NCI-H2081 treated with DMSO at 0.1 percent for 48 hours (cell line): ENCODE data around the gene MEIOB.
"Not testable (repeated sequence)": the region's sequence is repeated elsewhere in the genome, so short reads cannot be mapped to it uniquely, and the experiment has no call there.

ENCODE experiments used
- DNase-seq: peaks from one replicate; lab custom pipeline; 2025; lab: John Stamatoyannopoulos, UW

The MEIOB gene

GRCh38 chr16:1907226-1907860, 35.4 kb upstream of the MEIOB start:
- DNase-seq, result no peak

- DNase-seq, result no peak
These were observed 34.8 kb upstream of the MEIOB start for GRCh38 chr16:1906846-1907165.

DNA sequence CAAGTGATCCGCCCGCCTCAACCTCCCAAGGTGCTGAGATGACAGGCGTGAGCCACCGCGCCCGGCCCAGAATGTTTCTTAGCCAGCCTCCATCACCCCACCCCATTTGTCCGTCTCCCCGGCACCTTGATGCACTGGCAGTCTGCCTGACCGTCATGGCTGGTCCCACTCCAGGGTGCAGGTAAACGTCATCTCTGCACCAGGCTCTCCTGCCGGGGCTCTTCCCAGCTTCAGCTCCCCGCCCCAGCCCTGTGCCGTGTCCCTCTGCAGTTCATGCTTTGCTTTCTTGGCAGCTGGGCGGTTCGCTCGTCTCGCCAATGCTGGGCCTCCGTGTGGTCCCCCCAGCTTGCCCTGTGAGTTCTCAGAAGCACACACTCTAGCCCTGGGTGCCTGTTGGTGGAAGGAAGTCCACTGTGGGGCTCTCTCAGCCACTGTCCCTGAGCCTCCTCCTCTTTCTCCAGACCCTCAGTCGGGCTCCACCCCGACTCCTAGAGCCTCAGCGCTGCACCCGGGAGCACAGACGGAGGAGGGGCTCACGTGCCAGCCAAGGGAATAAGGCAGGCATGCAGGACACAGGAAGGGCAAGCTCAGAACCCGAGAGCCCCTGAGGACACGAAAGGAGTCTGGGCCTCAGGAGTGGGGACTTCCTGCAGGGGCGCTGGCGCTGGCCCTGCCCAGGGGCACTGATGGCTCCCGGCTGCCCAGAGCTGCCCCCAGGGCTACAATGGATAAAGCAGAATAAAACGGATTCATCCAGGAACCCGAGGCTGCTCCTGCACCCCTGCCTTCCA, 34.3 kb upstream of the MEIOB start:
- no peak for DNase-seq

- no peak for DNase-seq
These were observed 32.2 kb upstream of the MEIOB start for GRCh38 chr16:1903845-1904840.

- DNase-seq, result no peak
These were observed 31.2 kb upstream of the MEIOB start for GRCh38 chr16:1903220-1903574.

GRCh38 chr16:1902547-1903219, 30.7 kb upstream of the MEIOB start:
- DNase-seq, result no peak

DNA sequence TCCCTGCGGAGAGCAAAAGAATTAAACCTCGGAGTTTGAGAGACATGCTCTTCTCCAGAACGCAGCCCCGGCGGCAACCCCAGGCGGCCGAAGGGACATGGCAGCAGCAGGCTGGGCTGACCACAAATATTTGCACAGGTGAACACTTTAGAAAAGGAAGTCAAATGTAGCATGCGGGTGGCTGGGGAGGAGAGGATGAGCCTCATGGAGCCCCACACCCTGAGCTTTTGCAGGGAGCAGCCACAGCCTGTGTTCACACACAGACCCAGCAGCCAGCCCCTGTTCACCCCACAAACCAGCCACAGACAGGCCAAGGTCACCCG, 28.4 kb upstream of the MEIOB start:
- no peak for DNase-seq

GRCh38 chr16:1899641-1900451, 27.9 kb upstream of the MEIOB start:
- DNase-seq, result peak; percentile 93

DNA sequence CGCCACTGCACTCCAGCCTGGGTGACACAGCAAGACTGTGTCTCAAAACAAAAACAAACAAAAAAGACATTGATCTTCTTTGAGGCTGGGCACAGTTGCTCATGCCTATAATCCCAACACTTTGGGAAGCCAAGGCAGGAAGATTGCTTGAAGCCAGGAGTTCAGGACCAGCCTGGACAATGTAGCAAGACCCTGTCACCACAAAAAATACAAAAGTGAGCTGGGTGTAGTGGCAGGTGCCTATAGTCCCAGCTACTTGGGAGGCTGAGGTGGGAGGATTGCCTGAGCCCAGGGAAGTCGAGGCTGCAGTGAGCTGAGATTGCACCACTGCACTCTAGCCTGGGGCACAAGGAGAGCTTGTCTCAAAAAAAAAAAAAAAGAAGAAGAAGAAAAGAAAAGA, 25.7 kb upstream of the MEIOB start:
- not testable (repeated sequence) for DNase-seq

GRCh38 chr16:1895949-1896675, 24.1 kb upstream of the MEIOB start:
- no peak for DNase-seq

GRCh38 chr16:1895068-1895467, 23.1 kb upstream of the MEIOB start:
- no peak for DNase-seq

- DNase-seq, result no peak
These were observed 18.7 kb upstream of the MEIOB start for GRCh38 chr16:1890708-1891050.

DNA sequence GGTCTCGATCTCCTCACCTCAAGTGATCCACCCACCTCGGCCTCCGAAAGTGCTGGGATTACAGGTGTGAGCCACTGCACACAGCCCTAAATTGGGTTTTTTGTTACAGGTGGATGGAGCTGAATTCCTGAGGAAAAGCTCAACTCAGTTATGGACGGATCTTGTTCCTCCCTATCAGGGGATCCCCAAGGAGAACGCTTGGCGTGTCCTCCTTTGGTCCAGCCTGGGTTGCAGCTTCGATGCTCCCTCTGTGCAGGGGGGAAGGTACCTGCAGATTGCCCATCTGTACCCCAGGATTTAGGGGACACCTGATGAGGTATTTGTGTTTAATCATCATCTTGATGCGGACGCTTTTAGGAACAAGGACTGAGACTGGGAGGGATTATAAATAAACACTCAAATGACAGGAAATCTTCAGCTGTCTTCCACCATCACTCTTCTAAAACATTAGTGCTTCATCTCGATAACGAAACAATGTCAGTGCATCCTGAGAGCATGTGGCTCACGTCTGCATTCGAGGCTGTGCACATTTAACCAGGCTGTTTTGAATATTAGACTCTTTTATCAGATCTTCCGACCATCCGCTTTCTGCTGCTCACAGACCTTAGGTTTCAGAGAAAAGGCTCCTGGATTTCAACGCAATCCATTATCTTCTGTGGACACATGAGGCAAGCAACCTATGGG, 18.2 kb upstream of the MEIOB start:
- no peak for DNase-seq

GRCh38 chr16:1887711-1888354, 15.9 kb upstream of the MEIOB start:
- no peak for DNase-seq

GRCh38 chr16:1884889-1885288, 12.9 kb upstream of the MEIOB start:
- DNase-seq, result no peak

DNA sequence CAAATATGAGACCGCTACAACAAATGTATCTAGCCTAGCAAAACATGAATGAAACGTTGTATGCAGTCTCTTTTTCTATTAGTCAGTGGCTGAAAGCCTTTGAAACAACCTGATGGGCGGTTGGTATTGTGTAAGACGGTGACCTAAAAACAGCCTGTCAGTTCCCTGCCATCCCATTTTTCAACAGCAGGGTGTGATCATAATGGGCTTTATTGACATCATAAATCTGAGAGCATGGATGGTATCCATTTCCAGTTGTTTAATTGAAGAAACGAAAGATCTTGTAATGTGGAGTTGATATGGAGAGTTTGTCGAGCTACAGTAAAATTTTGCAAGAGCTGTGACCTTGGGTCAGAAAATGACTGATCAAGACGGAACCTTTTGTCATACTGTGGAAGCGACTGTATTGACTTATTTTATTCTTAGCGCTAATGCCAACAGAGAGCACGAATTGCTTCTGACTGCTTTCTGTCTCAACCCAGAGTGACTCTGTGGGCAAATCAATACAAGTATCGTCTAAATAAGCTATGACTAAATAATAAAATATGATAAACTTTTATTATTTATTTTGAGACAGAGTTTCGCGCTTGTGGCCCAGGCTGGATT, 12.3 kb upstream of the MEIOB start:
- no peak for DNase-seq

- DNase-seq, result not testable (repeated sequence)
These were observed 9.2 kb upstream of the MEIOB start for GRCh38 chr16:1881172-1881571.

GRCh38 chr16:1879477-1879876, 7.5 kb upstream of the MEIOB start:
- DNase-seq, result no peak

- no peak for DNase-seq
These were observed 6.3 kb upstream of the MEIOB start for GRCh38 chr16:1878256-1878655.
